K562 treated with DMSO at 1 percent for 48 hours (cell line): ENCODE measurements around the gene ZNF786. TPM values are rescaled to one million over a fixed set of nuclear protein-coding genes. Genes with fewer than 3 reads are reported as not detected.

Source experiments
- total RNA-seq: library from RNA; unstranded; fragments of 300-600 nt; gene quantifications from 2 replicates; pipeline ENCODE4 v1.2.3, GENCODE V29; 2022; ENCODE audit warnings: low replicate concordance; ENCODE audit errors: extremely low read depth

The ZNF786 gene, protein sequence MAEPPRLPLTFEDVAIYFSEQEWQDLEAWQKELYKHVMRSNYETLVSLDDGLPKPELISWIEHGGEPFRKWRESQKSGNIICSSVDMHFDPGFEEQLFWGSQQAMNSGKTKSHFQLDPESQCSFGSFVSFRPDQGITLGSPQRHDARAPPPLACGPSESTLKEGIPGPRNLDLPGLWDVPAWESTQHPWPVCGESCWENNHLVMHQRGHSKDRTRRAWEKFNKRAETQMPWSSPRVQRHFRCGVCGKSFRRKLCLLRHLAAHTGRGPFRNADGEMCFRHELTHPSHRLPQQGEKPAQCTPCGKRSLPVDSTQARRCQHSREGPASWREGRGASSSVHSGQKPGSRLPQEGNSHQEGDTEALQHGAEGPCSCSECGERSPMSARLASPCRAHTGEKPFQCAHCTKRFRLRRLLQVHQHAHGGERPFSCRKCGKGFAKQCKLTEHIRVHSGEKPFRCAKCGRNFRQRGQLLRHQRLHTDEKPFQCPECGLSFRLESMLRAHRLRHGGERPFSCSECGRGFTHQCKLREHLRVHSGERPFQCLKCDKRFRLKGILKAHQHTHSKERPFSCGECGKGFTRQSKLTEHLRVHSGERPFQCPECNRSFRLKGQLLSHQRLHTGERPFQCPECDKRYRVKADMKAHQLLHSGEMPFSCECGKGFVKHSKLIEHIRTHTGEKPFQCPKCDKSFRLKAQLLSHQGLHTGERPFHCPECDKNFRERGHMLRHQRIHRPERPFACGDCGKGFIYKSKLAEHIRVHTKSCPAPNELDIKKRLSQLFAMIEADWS
- total RNA-seq = not detected in 2 replicates

DNA sequence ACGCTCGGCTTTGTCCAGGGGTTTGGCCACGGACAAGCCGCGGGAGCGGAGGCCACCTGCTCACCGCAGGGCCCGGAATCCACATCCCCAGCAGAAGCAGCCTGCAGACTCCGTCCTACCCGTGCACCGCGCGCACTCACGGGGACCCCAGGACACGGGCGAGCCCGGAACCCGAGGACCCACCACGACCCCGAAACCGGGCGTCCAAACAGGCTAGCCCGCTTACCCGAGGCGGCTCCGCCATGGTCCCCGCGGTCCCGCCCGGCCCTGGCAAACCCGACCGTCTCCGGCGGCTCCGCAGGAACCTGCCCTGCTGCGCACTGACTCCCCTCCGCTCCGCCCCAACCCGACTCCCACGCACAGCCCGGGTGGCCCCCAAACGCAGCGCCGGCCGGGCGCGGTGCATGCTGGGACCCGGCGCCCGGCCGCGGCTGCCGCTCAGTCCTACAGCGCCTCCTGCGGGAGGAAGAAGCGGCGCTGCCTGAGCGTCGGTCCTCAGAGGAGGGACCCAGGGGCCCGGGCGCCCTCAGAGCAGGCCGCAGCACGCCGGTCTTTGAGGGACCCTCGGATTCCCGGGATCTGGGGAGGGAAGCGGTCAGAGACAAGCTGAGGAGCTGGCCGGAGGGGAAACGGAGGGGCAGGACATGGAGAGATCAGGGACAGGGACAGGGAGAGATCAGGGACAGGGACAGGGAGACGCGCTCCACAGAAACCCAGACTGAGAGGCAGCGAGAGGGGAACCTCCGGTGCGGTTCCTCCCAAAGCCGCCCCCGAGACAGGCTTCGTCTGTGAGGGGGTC, at the start of gene ZNF786:
TSS of gene ZNF786 (minus strand) at position 322 of the 799 bp plus-strand sequence. CDS start at position 244, 78 bp downstream.

DNA sequence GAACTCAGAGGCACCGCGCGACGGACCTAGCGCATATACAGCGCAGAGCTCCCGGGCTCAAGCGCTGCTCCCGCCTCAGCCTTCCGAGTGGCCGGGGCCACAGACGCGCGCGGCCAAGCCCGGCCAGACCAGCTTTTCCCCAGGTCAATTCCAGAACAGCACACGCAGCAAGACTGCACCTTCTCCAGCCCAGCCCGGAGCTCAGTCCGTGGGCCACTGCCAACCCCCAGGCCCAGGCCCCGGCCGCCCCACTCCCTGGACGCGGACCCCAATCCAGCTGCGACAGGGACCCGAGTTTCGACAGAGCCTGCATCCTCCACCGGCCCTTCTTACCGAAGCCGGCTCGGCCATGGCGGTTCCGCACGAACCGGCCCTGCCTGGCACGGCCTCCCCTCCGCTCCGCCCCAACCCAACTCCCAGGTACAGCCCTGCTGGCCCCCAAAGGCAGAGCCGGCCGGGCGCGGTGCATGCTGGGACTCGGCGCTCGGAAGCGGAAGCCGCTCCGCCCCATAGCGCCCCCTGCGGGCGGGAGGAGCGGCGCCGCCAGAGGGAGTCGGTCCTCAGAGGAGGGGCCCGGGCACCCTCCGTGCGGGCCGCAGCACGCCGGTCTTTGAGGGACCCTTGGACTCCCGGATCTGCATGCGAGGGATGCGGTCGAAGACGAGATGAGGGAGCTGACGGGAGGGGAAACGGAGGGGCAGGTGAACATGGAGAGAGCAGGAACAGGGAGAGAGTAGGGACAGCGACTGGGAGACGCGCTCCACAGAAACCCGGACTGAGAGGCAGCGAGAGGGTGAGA, 35.5 kb upstream of the ZNF786 start, which contains the start of gene ZNF425:
TSS of gene ZNF425 (minus strand) at position 462 of the 799 bp plus-strand sequence. CDS start at position 351, 111 bp downstream.

DNA sequence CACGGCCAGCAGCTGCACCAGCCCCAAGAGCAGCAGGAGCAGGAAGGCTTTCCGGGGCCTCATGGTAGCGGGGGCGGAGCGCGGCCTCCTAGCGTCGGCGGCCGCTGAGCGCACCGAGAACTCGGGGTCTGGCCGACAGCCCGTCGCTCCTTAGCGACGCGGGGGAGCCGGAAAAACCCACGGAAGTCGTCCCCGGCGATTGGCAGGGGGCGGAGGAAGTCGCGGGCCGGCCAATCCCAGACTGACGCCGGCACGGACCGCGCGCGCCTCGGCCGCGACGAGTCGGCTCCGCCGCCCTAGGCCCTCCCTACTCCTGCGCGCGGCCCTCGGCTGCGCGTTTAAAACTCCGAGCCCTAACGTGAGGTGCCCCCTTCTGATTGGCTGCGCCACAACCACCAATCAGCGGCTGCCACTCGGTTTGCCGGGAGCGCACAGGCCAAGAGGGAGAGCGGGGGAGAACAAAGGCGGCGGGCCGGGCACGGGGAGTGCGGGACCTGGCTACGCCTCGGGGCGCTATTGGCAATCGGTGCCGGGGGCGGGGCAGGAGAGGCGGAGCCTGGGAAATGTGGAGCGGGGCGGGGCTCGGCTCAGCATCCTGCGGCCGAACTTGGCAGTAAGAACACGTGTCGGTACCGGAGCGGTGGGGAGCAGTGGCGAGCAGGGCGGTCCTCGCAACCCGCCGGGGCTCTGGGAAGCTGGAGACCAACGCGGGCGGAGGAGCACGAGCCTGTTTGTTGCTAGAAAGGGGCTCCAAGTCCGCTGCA, 62.0 kb downstream of the ZNF786 start, which contains the start of gene PDIA4:
TSS of gene PDIA4 (minus strand) at position 160 of the 764 bp plus-strand sequence. CDS start at position 63, 97 bp downstream.

Other genes starting within 250 kb of the ZNF786 start
- gene EZH2, start 206.4 kb downstream of the ZNF786 start, total RNA-seq = not detected in 2 replicates
- gene PDIA4, start 62.2 kb downstream of the ZNF786 start, total RNA-seq = not detected in 2 replicates
- not detected in 2 replicates for gene ZNF425, start 35.6 kb upstream of the ZNF786 start, total RNA-seq
- not detected in 2 replicates for gene ZNF398, start 56.7 kb upstream of the ZNF786 start, total RNA-seq
- gene ZNF282, start 104.8 kb upstream of the ZNF786 start, total RNA-seq = not detected in 2 replicates
- gene ZNF212, start 148.9 kb upstream of the ZNF786 start, total RNA-seq = not detected in 2 replicates
- gene ZNF783, start 171.5 kb upstream of the ZNF786 start, total RNA-seq = not detected in 2 replicates